Measurements from ENCODE around the gene PRPF39.

The PRPF39 gene

GRCh38 chr14:45103806-45104205 lies 19.9 kb downstream of the PRPF39 start:
- Mint-ChIP-seq H3K27ac (no peak overlapping the region), H3K9me3 (no peaks in the 10 kb centered on the region), H3K4me3 (no peak overlapping the region), H3K4me1 (peaks cover 13% of the 10 kb centered on the region), H3K27me3 (ENCODE audit: low read depth, poor library complexity) (no peaks in the 10 kb centered on the region), H3K36me3 (ENCODE audit: low read depth) (peaks cover 79% of the 10 kb centered on the region)
- no peak for DNase-seq
- TF ChIP-seq CTCF (IDR thresholded peaks at IDR 0.05) = no peak

GRCh38 chr14:45104561-45104960 lies 20.6 kb downstream of the PRPF39 start:
- peaks cover 13% of the 10 kb centered on the region for H3K4me1 Mint-ChIP-seq
- no peaks in the 10 kb centered on the region for H3K27me3 Mint-ChIP-seq (ENCODE audit: low read depth, poor library complexity)
- H3K9me3 Mint-ChIP-seq = no peaks in the 10 kb centered on the region
- no peak overlapping the region for H3K4me3 Mint-ChIP-seq
- no peak for TF ChIP-seq CTCF (IDR thresholded peaks at IDR 0.05)
- H3K27ac Mint-ChIP-seq = no peak overlapping the region
- no peak for DNase-seq
- peaks cover 76% of the 10 kb centered on the region for H3K36me3 Mint-ChIP-seq (ENCODE audit: low read depth)

GRCh38 chr14:45112896-45113781 lies 29.2 kb downstream of the PRPF39 start:
- Mint-ChIP-seq H3K27ac (peak overlapping the region; percentile 73), H3K27me3 (ENCODE audit: low read depth, poor library complexity) (no peaks in the 10 kb centered on the region), H3K4me3 (no peak overlapping the region), H3K36me3 (ENCODE audit: low read depth) (peaks cover 58% of the 10 kb centered on the region), H3K4me1 (no peaks in the 10 kb centered on the region), H3K9me3 (no peaks in the 10 kb centered on the region)
- TF ChIP-seq CTCF (IDR thresholded peaks at IDR 0.05) = no peak
- no peak for DNase-seq

- no peak overlapping the region for H3K27ac Mint-ChIP-seq
- no peak overlapping the region for H3K4me3 Mint-ChIP-seq
- peaks cover 57% of the 10 kb centered on the region for H3K36me3 Mint-ChIP-seq (ENCODE audit: low read depth)
- H3K9me3 Mint-ChIP-seq = no peaks in the 10 kb centered on the region
- no peak for TF ChIP-seq CTCF (IDR thresholded peaks at IDR 0.05)
- H3K4me1 Mint-ChIP-seq = no peaks in the 10 kb centered on the region
- H3K27me3 Mint-ChIP-seq (ENCODE audit: low read depth, poor library complexity) = no peaks in the 10 kb centered on the region
- no peak for DNase-seq
These were observed 30.4 kb downstream of the PRPF39 start for GRCh38 chr14:45114327-45114726.

GRCh38 chr14:45118594-45118993 lies 34.7 kb downstream of the PRPF39 start:
- no peak for TF ChIP-seq CTCF (IDR thresholded peaks at IDR 0.05)
- H3K27me3 Mint-ChIP-seq (ENCODE audit: low read depth, poor library complexity) = no peaks in the 10 kb centered on the region
- no peak overlapping the region for H3K4me3 Mint-ChIP-seq
- H3K27ac Mint-ChIP-seq = peak overlapping the region; percentile 51
- H3K9me3 Mint-ChIP-seq = no peaks in the 10 kb centered on the region
- H3K4me1 Mint-ChIP-seq = no peaks in the 10 kb centered on the region
- peaks cover 66% of the 10 kb centered on the region for H3K36me3 Mint-ChIP-seq (ENCODE audit: low read depth)
- no peak for DNase-seq

GRCh38 chr14:45120096-45120495 lies 36.2 kb downstream of the PRPF39 start:
- Mint-ChIP-seq H3K4me3 (no peak overlapping the region), H3K36me3 (ENCODE audit: low read depth) (peaks cover 69% of the 10 kb centered on the region), H3K9me3 (no peaks in the 10 kb centered on the region), H3K27ac (no peak overlapping the region), H3K4me1 (no peaks in the 10 kb centered on the region), H3K27me3 (ENCODE audit: low read depth, poor library complexity) (no peaks in the 10 kb centered on the region)
- no peak for TF ChIP-seq CTCF (IDR thresholded peaks at IDR 0.05)
- DNase-seq = no peak

All from nephron progenitor cell (in vitro differentiated cells).